H1 (cell line): ENCODE results near the gene OR6T1.

Experiments used
- CHD1 ChIP-seq: IDR thresholded peaks from 2 replicates; pipeline ENCODE4 v1.6.1; 2012; ENCODE audit warnings: low read depth, low read length, improper control_type of control experiment
- CREB1 ChIP-seq: IDR thresholded peaks from 2 replicates; pipeline ENCODE4 v1.6.1; 2012; ENCODE audit warnings: inconsistent platforms
- EZH2 ChIP-seq: fragments of 200-600 bp; sonication (generic); IDR thresholded peaks from 2 replicates; pipeline ENCODE4 v1.7.1; 2012; ENCODE audit warnings: low read depth, mild to moderate bottlenecking, moderate library complexity, low read length, inconsistent platforms; ENCODE audit not compliant: severe bottlenecking
- RAD21 ChIP-seq, 2 experiments: IDR thresholded peaks in 1 of 2; conservative IDR thresholded peaks in 1 of 2; 2 replicates each; pipeline ENCODE4 v1.6.1; 2011; ENCODE audit warnings: low read depth in 2 of 2, low read length in 2 of 2, improper control_type of control experiment in 1 of 2, inconsistent platforms in 1 of 2, mild to moderate bottlenecking in 1 of 2, moderate library complexity in 1 of 2
- SIN3A ChIP-seq, 2 experiments: IDR thresholded peaks in 1 of 2; conservative IDR thresholded peaks in 1 of 2; 2 replicates each; pipeline ENCODE4 v1.6.1; 2011 to 2012; ENCODE audit warnings: low read length in 2 of 2, improper control_type of control experiment in 1 of 2, low read depth in 1 of 2, mild to moderate bottlenecking in 1 of 2
- TF ChIP-seq, protein P1 (sequence below), 3 experiments: IDR thresholded peaks; 1 replicate in 2 of 3; 2 replicates in 1 of 3; pipeline versions ENCODE4 v1.5.1 to v1.6.1; 2011; ENCODE audit warnings: low read length in 3 of 3, mild to moderate bottlenecking in 3 of 3, inconsistent platforms in 2 of 3, low read depth in 1 of 3, moderate library complexity in 1 of 3; ENCODE audit not compliant: insufficient read depth in 1 of 3; ENCODE audit errors: control extremely low read depth in 1 of 3

DNA sequence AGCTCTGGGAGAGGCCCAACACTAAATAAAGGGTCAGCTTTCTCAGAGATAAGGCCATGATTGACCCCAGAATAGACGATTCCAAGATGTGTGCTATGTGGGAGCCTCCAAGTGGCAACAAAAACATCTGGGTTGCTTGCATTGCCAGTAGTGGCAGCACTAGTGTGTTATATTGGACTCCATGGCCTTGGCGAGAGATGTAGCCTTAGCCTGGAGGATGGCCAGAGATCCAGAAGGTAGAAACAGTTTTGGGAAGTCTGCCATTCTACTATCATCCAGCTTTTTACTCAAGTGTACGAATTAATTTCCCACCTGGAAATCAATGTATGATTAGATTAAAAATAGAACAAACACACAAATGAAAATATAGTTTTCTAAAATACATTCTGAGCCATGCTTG is 38.7 kb downstream of the OR6T1 start:
- TF ChIP-seq SIN3A (conservative IDR thresholded peaks at IDR 0.05 in 1 of 2, IDR thresholded peaks at IDR 0.05 in 1 of 2; ENCODE audit: low read depth in 1 of 2, low read length in 2 of 2) = no peak
- TF ChIP-seq RAD21 (IDR thresholded peaks at IDR 0.05 in 1 of 2, conservative IDR thresholded peaks at IDR 0.05 in 1 of 2; ENCODE audit: low read depth in 2 of 2, low read length in 2 of 2) = no peak
- TF ChIP-seq, protein P1, sequence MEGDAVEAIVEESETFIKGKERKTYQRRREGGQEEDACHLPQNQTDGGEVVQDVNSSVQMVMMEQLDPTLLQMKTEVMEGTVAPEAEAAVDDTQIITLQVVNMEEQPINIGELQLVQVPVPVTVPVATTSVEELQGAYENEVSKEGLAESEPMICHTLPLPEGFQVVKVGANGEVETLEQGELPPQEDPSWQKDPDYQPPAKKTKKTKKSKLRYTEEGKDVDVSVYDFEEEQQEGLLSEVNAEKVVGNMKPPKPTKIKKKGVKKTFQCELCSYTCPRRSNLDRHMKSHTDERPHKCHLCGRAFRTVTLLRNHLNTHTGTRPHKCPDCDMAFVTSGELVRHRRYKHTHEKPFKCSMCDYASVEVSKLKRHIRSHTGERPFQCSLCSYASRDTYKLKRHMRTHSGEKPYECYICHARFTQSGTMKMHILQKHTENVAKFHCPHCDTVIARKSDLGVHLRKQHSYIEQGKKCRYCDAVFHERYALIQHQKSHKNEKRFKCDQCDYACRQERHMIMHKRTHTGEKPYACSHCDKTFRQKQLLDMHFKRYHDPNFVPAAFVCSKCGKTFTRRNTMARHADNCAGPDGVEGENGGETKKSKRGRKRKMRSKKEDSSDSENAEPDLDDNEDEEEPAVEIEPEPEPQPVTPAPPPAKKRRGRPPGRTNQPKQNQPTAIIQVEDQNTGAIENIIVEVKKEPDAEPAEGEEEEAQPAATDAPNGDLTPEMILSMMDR (IDR thresholded peaks at IDR 0.05; ENCODE audit: control extremely low read depth in 1 of 3, insufficient read depth in 1 of 3, low read depth in 1 of 3, low read length in 3 of 3) = no peak
- no peak for TF ChIP-seq CHD1
- no peak for TF ChIP-seq CREB1
- TF ChIP-seq EZH2 = no peak
